A673 (cell line): ENCODE measurements around the gene CNOT4.

Source experiments
- CTCF ChIP-seq: fragments of 300-800, 200-600 bp; sonication (generic); conservative IDR thresholded peaks from 2 replicates; pipeline ENCODE4 v1.5.1; 2017; ENCODE audit warnings: low read depth, mild to moderate bottlenecking, antibody characterized with exemption, low read length, moderate library complexity, mixed read lengths
- EZH2 ChIP-seq: fragments of 200-600 bp; sonication (generic); IDR thresholded peaks from 2 replicates; pipeline ENCODE4 v1.6.1; 2017; ENCODE audit warnings: borderline replicate concordance, low read depth, mild to moderate bottlenecking, mixed read lengths, antibody characterized with exemption, low read length; ENCODE audit not compliant: poor library complexity, severe bottlenecking

- no peak for TF ChIP-seq CTCF
- no peak for TF ChIP-seq EZH2
Observed at GRCh38 chr7:135391514-135391913, 118.4 kb downstream of the CNOT4 start.
